WTC11 (cell line): ENCODE data around the gene U2AF1L4.

Experiments
- CREB1 ChIP-seq: sonication (generic); formaldehyde crosslinking; IDR thresholded peaks from 2 replicates; pipeline ENCODE4 v1.8.0; 2023; ENCODE audit warnings: mild to moderate bottlenecking, missing genetic modification reagents
- CREM ChIP-seq: sonication (generic); formaldehyde crosslinking; IDR thresholded peaks from 2 replicates; pipeline ENCODE4 v1.8.1; 2022; ENCODE audit warnings: mild to moderate bottlenecking, missing genetic modification reagents, moderate library complexity
- CTCF ChIP-seq: fragments of 200-600 bp; IDR thresholded peaks from 2 replicates; pipeline ENCODE4 v1.8.0; 2022; ENCODE audit warnings: antibody characterized with exemption
- ETV6 ChIP-seq: sonication (generic); formaldehyde crosslinking; IDR thresholded peaks from 2 replicates; pipeline ENCODE4 v1.8.1; 2022; ENCODE audit warnings: mild to moderate bottlenecking, missing genetic modification reagents
- GTF2I ChIP-seq: fragments of 250-450 bp; sonication (Bioruptor Pico); conservative IDR thresholded peaks from 2 replicates; pipeline ENCODE4 v1.4.0; 2021; ENCODE audit warnings: mild to moderate bottlenecking
- KAT7 ChIP-seq: sonication (generic); formaldehyde crosslinking; IDR thresholded peaks from 2 replicates; pipeline ENCODE4 v1.8.1; 2023; ENCODE audit warnings: missing genetic modification reagents, mild to moderate bottlenecking, borderline replicate concordance
- NFE2L1 ChIP-seq: sonication (generic); formaldehyde crosslinking; IDR thresholded peaks from 2 replicates; pipeline ENCODE4 v1.8.1; 2023; ENCODE audit warnings: missing genetic modification reagents
- NR3C1 ChIP-seq: sonication (generic); formaldehyde crosslinking; conservative IDR thresholded peaks from 2 replicates; pipeline ENCODE4 v1.8.1; 2023; ENCODE audit warnings: low read depth, mild to moderate bottlenecking, missing genetic modification reagents
- TEAD4 ChIP-seq: sonication (generic); formaldehyde crosslinking; IDR thresholded peaks from 2 replicates; pipeline ENCODE4 v1.8.0; 2022; ENCODE audit warnings: mild to moderate bottlenecking, missing genetic modification reagents
- ZBTB21 ChIP-seq: sonication (generic); formaldehyde crosslinking; IDR thresholded peaks from 2 replicates; pipeline ENCODE4 v1.8.1; 2023; ENCODE audit warnings: mild to moderate bottlenecking, missing genetic modification reagents, borderline replicate concordance
- ZBTB43 ChIP-seq: sonication (generic); formaldehyde crosslinking; IDR thresholded peaks from 2 replicates; pipeline ENCODE4 v1.8.1; 2023; ENCODE audit warnings: mild to moderate bottlenecking, missing genetic modification reagents
- TF ChIP-seq, protein P1 (sequence below): sonication (generic); formaldehyde crosslinking; IDR thresholded peaks from 2 replicates; pipeline ENCODE4 v1.8.1; 2023; ENCODE audit warnings: mild to moderate bottlenecking, missing genetic modification reagents, moderate library complexity
- TF ChIP-seq, protein P2 (sequence below): sonication (generic); formaldehyde crosslinking; IDR thresholded peaks from 2 replicates; pipeline ENCODE4 v1.8.0; 2022; ENCODE audit warnings: mild to moderate bottlenecking, missing genetic modification reagents

DNA sequence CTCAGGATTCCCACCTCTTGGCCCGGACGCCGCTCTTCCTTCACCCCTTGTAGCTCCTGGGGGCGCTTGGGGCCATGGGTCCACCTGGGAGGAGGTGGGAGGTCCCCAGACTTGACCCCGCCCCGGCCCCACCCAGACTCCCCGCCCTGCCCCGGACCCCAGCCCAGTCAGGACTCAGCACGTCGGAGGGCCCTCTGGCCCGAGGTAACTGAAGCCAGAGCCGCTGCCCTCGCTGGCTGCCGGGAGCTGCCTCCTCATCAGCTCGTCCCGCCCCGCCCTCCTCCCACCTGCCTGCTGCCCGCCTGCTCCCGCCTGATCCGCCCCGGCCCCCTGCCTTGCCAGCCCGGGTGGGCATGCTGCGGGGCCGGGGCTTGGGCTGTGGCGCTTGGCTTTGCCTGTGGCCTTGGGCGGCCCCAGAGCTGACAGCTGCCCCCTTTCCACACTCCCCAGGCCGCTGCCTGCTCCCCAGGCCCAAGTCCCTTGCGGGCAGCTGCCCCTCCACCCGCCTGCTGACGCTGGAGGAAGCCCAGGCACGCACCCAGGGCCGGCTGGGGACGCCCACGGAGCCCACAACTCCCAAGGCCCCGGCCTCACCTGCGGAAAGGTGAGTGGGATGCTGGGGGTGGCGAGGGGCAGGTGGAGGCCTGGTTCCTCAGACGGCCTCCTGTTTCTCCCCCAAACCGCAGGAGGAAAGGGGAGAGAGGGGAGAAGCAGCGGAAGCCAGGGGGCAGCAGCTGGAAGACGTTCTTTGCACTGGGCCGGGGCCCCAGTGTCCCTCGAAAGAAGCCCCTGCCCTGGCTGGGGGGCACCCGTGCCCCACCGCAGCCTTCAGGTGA, 39.5 kb upstream of the U2AF1L4 start:
- TF ChIP-seq CTCF (no peak), CREB1 (CRISPR knock-in tag) (no peak), ETV6 (CRISPR knock-in tag) (no peak), CREM (no peak), GTF2I (CRISPR knock-in tag) (no peak), ZBTB21 (CRISPR knock-in tag) (no peak), ZBTB43 (CRISPR knock-in tag) (no peak), TEAD4 (no peak), NFE2L1 (CRISPR knock-in tag) (no peak), KAT7 (CRISPR knock-in tag) (no peak), NR3C1 (CRISPR knock-in tag) (0 out of 2 replicates have a peak, but pooled peaks have one; percentile 61)
- TF ChIP-seq, protein P1, sequence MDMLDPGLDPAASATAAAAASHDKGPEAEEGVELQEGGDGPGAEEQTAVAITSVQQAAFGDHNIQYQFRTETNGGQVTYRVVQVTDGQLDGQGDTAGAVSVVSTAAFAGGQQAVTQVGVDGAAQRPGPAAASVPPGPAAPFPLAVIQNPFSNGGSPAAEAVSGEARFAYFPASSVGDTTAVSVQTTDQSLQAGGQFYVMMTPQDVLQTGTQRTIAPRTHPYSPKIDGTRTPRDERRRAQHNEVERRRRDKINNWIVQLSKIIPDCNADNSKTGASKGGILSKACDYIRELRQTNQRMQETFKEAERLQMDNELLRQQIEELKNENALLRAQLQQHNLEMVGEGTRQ (CRISPR knock-in tag) = no peak; the same call in 1 of the 2 replicates
- TF ChIP-seq, protein P2, sequence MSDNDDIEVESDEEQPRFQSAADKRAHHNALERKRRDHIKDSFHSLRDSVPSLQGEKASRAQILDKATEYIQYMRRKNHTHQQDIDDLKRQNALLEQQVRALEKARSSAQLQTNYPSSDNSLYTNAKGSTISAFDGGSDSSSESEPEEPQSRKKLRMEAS = no peak
